ENCODE measurements around the gene MRGPRD.

GRCh38 chr11:69000391-69000790 is 19.6 kb upstream of the MRGPRD start:
- TF ChIP-seq CTCF (IDR thresholded peaks at IDR 0.05) (no peak), POLR2A (IDR thresholded peaks at IDR 0.05) (no peak)

Data from suprapubic skin (tissue), 3 donors.